ENCODE results near the gene MX2. TPM values are rescaled to one million over a fixed set of nuclear protein-coding genes. Genes with fewer than 3 reads are reported as not detected.

The MX2 gene
- total and polyA plus RNA-seq, 2 of the 8 experiments (the other 6 are each of a cell fraction or from before 2014, with no cell fraction given) = 3.1 to 8.9 TPM

- H3K4ac ChIP-seq (replicated peaks; ENCODE audit: insufficient read length, low read depth, low read length) = no peak overlapping the region
- H3K27ac ChIP-seq (ENCODE audit: low read depth, low read length) = no peak overlapping the region
- no peak overlapping the region for H3K9ac ChIP-seq (replicated peaks in 1 of 4; ENCODE audit: extremely low read depth in 1 of 4, low read depth in 3 of 4, low read length in 3 of 4)
- no peak overlapping the region for H2BK15ac ChIP-seq (ENCODE audit: low read length)
- H3K14ac ChIP-seq (ENCODE audit: insufficient read length) = no peak overlapping the region
- ChIA-PET CTCF (ENCODE audit: partially characterized antibody) (no interaction called here), POLR2A (ENCODE audit: partially characterized antibody) (no interaction called here)
- H4K91ac ChIP-seq (replicated peaks; ENCODE audit: insufficient read length, low read length) = no peak overlapping the region
- no peaks in the 10 kb centered on the region for H3K36me3 ChIP-seq (ENCODE audit: control insufficient read depth in 2 of 4, insufficient read depth in 4 of 4, low read length in 3 of 4)
- H3K23ac ChIP-seq (ENCODE audit: insufficient read length) = no peak overlapping the region
- no peaks in the 10 kb centered on the region for H3K79me2 ChIP-seq (ENCODE audit: control insufficient read depth in 1 of 2, insufficient read depth in 2 of 2, low read length in 2 of 2)
- FAIRE-seq (no peak), DNase-seq (ENCODE audit: low read depth in 1 of 2, low spot score in 2 of 2) (no peak)
- H3K9me3 ChIP-seq (ENCODE audit: insufficient read depth in 2 of 2, low read depth in 1 of 2, low read length in 1 of 2) = no peaks in the 10 kb centered on the region
- no peak overlapping the region for H3K4me3 ChIP-seq (ENCODE audit: extremely low read depth in 1 of 4, insufficient read depth in 2 of 4, low read depth in 3 of 4, low read length in 4 of 4)
- H3K27me3 ChIP-seq (replicated peaks in 1 of 4; ENCODE audit: control insufficient read depth in 3 of 4, extremely low read depth in 1 of 4, insufficient read depth in 3 of 4, low read length in 3 of 4) = no peaks in the 10 kb centered on the region
- WGBS, 2 experiments (ENCODE audit: extremely low coverage in 1 of 2, insufficient coverage in 1 of 2, insufficient read length in 1 of 2, insufficient replicate concordance in 2 of 2, low coverage in 1 of 2, low lambda C conversion rate in 2 of 2, missing lambda C conversion rate in 1 of 2) = 98% methylated on average over 4 of the region's 4 CpGs; no CpG with 5 or more reads in 1 of the 2 experiments
- no peak overlapping the region for H2BK5ac ChIP-seq (ENCODE audit: low read depth, low read length)
- H2BK20ac ChIP-seq (ENCODE audit: low read length) = no peak overlapping the region
- no peaks in the 10 kb centered on the region for H4K20me1 ChIP-seq (replicated peaks in 1 of 2; ENCODE audit: control insufficient read depth in 1 of 2, insufficient read depth in 2 of 2, low read length in 2 of 2)
- H2BK120ac ChIP-seq (replicated peaks; ENCODE audit: low read depth, low read length) = no peak overlapping the region
- H2BK12ac ChIP-seq (ENCODE audit: low read depth, low read length) = no peak overlapping the region
- TF ChIP-seq CBX8 (IDR thresholded peaks at IDR 0.05; ENCODE audit: borderline replicate concordance, low read depth, low read length) (no peak), HDAC6 (IDR thresholded peaks at IDR 0.05; ENCODE audit: low read depth, low read length) (no peak), SP1 (IDR thresholded peaks at IDR 0.05; ENCODE audit: low read depth, low read length) (no peak), CHD2 (IDR thresholded peaks at IDR 0.05; ENCODE audit: low read length) (no peak), EP300 (IDR thresholded peaks at IDR 0.05; ENCODE audit: borderline replicate concordance in 1 of 2, low read depth in 2 of 2, low read length in 2 of 2) (no peak), TBP (IDR thresholded peaks at IDR 0.05; ENCODE audit: low read depth, low read length) (no peak), RAD21 (IDR thresholded peaks at IDR 0.05 in 1 of 2, conservative IDR thresholded peaks at IDR 0.05 in 1 of 2; ENCODE audit: low read depth in 2 of 2, low read length in 2 of 2) (no peak), TEAD4 (IDR thresholded peaks at IDR 0.05; ENCODE audit: low read depth, low read length) (no peak)
- no peaks in the 10 kb centered on the region for H3K4me1 ChIP-seq (replicated peaks in 1 of 4; ENCODE audit: control insufficient read depth in 3 of 4, insufficient read depth in 4 of 4, low read length in 3 of 4)
- H3K79me1 ChIP-seq (ENCODE audit: low read depth, low read length) = no peaks in the 10 kb centered on the region
- H3K18ac ChIP-seq (ENCODE audit: extremely low read depth, low read length) = no peak overlapping the region
- H4K8ac ChIP-seq (ENCODE audit: extremely low read depth, insufficient read depth, low read length) = no peak overlapping the region
- H3K56ac ChIP-seq (replicated peaks; ENCODE audit: insufficient read length, low read depth, low read length) = no peak overlapping the region
- H2AFZ ChIP-seq (ENCODE audit: low read length) = no peak overlapping the region
- no peak overlapping the region for H4K5ac ChIP-seq (ENCODE audit: insufficient read length, low read depth, low read length)
- peaks cover 4% of the 10 kb centered on the region for H3K23me2 ChIP-seq (ENCODE audit: low read depth, low read length)
- H2AK5ac ChIP-seq (ENCODE audit: low read depth, low read length) = no peak overlapping the region
- H3K4me2 ChIP-seq (ENCODE audit: insufficient read depth in 1 of 2, low read depth in 2 of 2, low read length in 2 of 2) = no peak overlapping the region
These were observed 19.8 kb upstream of the MX2 start for GRCh38 chr21:41342035-41342434.
